Measurements from ENCODE around the gene DOCK10.
A peak's percentile ranks its signal among the peaks of the same experiment; 100 is the strongest.
"Not testable (repeated sequence)": the region's sequence is repeated elsewhere in the genome, so short reads cannot be mapped to it uniquely, and the experiment has no call there.

Gene DOCK10

GRCh38 chr2:225041851-225042799 is at the start of gene DOCK10:
DOCK10 (minus strand) TSS chr2:225042468; CDS start chr2:225042374, 94 bp downstream.
- peak; percentile 72 to 77 for DNase-seq

GRCh38 chr2:225091336-225091735 is 49.1 kb upstream of the DOCK10 start:
- DNase-seq: no peak

- no peak for DNase-seq
These were observed 48.5 kb upstream of the DOCK10 start for GRCh38 chr2:225090746-225091145.

GRCh38 chr2:225086915-225087314 is 44.6 kb upstream of the DOCK10 start:
- no peak for DNase-seq

- DNase-seq: no peak
These were observed 44.2 kb upstream of the DOCK10 start for GRCh38 chr2:225086439-225086838.

- DNase-seq: no peak
These were observed 41.0 kb upstream of the DOCK10 start for GRCh38 chr2:225083276-225083675.

- no peak for DNase-seq
These were observed 33.9 kb upstream of the DOCK10 start for GRCh38 chr2:225076125-225076524.

GRCh38 chr2:225074919-225075681 is 32.8 kb upstream of the DOCK10 start:
- no peak for DNase-seq

GRCh38 chr2:225074366-225074765 is 32.1 kb upstream of the DOCK10 start:
- DNase-seq: no peak

GRCh38 chr2:225073198-225073597 is 30.9 kb upstream of the DOCK10 start:
- DNase-seq: no peak

GRCh38 chr2:225072444-225072843 is 30.2 kb upstream of the DOCK10 start:
- no peak for DNase-seq

GRCh38 chr2:225070811-225071210 is 28.5 kb upstream of the DOCK10 start:
- DNase-seq: no peak

- no peak for DNase-seq
These were observed 27.7 kb upstream of the DOCK10 start for GRCh38 chr2:225069966-225070365.

GRCh38 chr2:225069477-225069876 is 27.2 kb upstream of the DOCK10 start:
- DNase-seq: no peak

- DNase-seq: no peak
These were observed 23.6 kb upstream of the DOCK10 start for GRCh38 chr2:225065882-225066281.

- no peak for DNase-seq
These were observed 22.7 kb upstream of the DOCK10 start for GRCh38 chr2:225064928-225065327.

- DNase-seq: no peak
These were observed 22.1 kb upstream of the DOCK10 start for GRCh38 chr2:225064362-225064761.

GRCh38 chr2:225056330-225057073 is 14.2 kb upstream of the DOCK10 start:
- no peak for DNase-seq

GRCh38 chr2:225055714-225056113 is 13.4 kb upstream of the DOCK10 start:
- no peak for DNase-seq

- DNase-seq: no peak
These were observed 10.4 kb upstream of the DOCK10 start for GRCh38 chr2:225052703-225053102.

GRCh38 chr2:225047502-225047901 is 5.2 kb upstream of the DOCK10 start:
- not testable (repeated sequence) for DNase-seq

- DNase-seq: peak in 1 of 2 experiments; percentile 36
These were observed 516 bp upstream of the DOCK10 start for GRCh38 chr2:225042800-225043167.

GRCh38 chr2:225041207-225041850 is 939 bp downstream of the DOCK10 start:
- DNase-seq: peak; percentile 77 to 79
